Mesenchymal stem cell (in vitro differentiated cells and primary cell): ENCODE measurements around the gene ESR1.

Experiments
- DNase-seq: peaks from one replicate; pipeline ENCODE4 v3.0.0-alpha.2; 2013
- H2AFZ ChIP-seq: one replicate; pipeline ENCODE4 v1.6.1; 2013; ENCODE audit warnings: low read depth, mild to moderate bottlenecking, control low read depth, inconsistent platforms, low read length, moderate library complexity
- H2AK5ac ChIP-seq: 2 replicates; pipeline ENCODE4 v1.6.1; 2013; ENCODE audit warnings: low read length, moderate library complexity, mild to moderate bottlenecking, inconsistent platforms; ENCODE audit not compliant: severe bottlenecking
- H2BK120ac ChIP-seq: one replicate; pipeline ENCODE4 v1.6.1; 2013; ENCODE audit warnings: low read depth, mild to moderate bottlenecking, inconsistent platforms, low read length, moderate library complexity
- H2BK12ac ChIP-seq, 2 experiments: one replicate each; pipeline ENCODE4 v1.6.1; 2013; ENCODE audit warnings: inconsistent platforms in 2 of 2, low read length in 2 of 2, mild to moderate bottlenecking in 2 of 2, moderate library complexity in 2 of 2, control low read depth in 1 of 2
- H2BK15ac ChIP-seq: one replicate; pipeline ENCODE4 v1.6.1; 2013; ENCODE audit warnings: mild to moderate bottlenecking, low read depth, inconsistent platforms; ENCODE audit not compliant: poor library complexity, severe bottlenecking
- H2BK5ac ChIP-seq: 2 replicates; pipeline ENCODE4 v1.6.1; 2013; ENCODE audit warnings: low read depth, mild to moderate bottlenecking, low read length, control low read depth, inconsistent platforms; ENCODE audit not compliant: poor library complexity, severe bottlenecking
- H3K14ac ChIP-seq, 2 experiments: one replicate each; pipeline ENCODE4 v1.6.1; 2013; ENCODE audit warnings: inconsistent platforms in 2 of 2, low read length in 2 of 2, control low read depth in 1 of 2, mild to moderate bottlenecking in 1 of 2, moderate library complexity in 1 of 2
- H3K18ac ChIP-seq, 2 experiments: one replicate each; pipeline ENCODE4 v1.6.1; 2013; ENCODE audit warnings: inconsistent platforms in 2 of 2, low read length in 2 of 2, control low read depth in 1 of 2, low read depth in 1 of 2, mild to moderate bottlenecking in 1 of 2
- H3K23ac ChIP-seq, 2 experiments: one replicate each; pipeline ENCODE4 v1.6.1; 2013; ENCODE audit warnings: inconsistent platforms in 2 of 2, low read length in 2 of 2, mild to moderate bottlenecking in 2 of 2, moderate library complexity in 2 of 2, control low read depth in 1 of 2
- H3K27ac ChIP-seq: 2 replicates; pipeline ENCODE4 v1.5.1; 2013; ENCODE audit warnings: mild to moderate bottlenecking, moderate library complexity, low read length, control low read depth, inconsistent platforms; ENCODE audit not compliant: poor library complexity, severe bottlenecking
- H3K27me3 ChIP-seq, 2 experiments: 2 replicates each; pipeline versions ENCODE4 v1.6.1 to v1.7.0; 2013; ENCODE audit warnings: low read length in 2 of 2, mild to moderate bottlenecking in 2 of 2, moderate library complexity in 2 of 2, control low read depth in 1 of 2, inconsistent platforms in 1 of 2; ENCODE audit not compliant: control insufficient read depth in 1 of 2, insufficient read depth in 1 of 2
- H3K36me3 ChIP-seq, 2 experiments: 2 replicates each; pipeline versions ENCODE4 v1.6.1 to v1.7.0; 2013; ENCODE audit warnings: low read length in 2 of 2, control low read depth in 1 of 2, inconsistent platforms in 1 of 2, low read depth in 1 of 2, mild to moderate bottlenecking in 1 of 2; ENCODE audit not compliant: insufficient read depth in 2 of 2, control insufficient read depth in 1 of 2
- H3K4ac ChIP-seq, 2 experiments: one replicate each; pipeline ENCODE4 v1.6.1; 2013; ENCODE audit warnings: inconsistent platforms in 2 of 2, low read length in 2 of 2, mild to moderate bottlenecking in 2 of 2, moderate library complexity in 2 of 2, control low read depth in 1 of 2, low read depth in 1 of 2
- H3K4me1 ChIP-seq: 2 replicates; pipeline ENCODE4 v1.6.1; 2013; ENCODE audit warnings: low read depth, low read length, control low read depth; ENCODE audit not compliant: control insufficient read depth, insufficient read depth
- H3K4me2 ChIP-seq: 2 replicates; pipeline ENCODE4 v1.6.1; 2013; ENCODE audit warnings: low read length, mild to moderate bottlenecking, inconsistent platforms; ENCODE audit not compliant: poor library complexity, severe bottlenecking
- H3K4me3 ChIP-seq, 2 experiments: 2 replicates each; pipeline versions ENCODE4 v1.5.1 to v1.7.0; 2013; ENCODE audit warnings: low read length in 2 of 2, mild to moderate bottlenecking in 2 of 2, control low read depth in 1 of 2, low read depth in 1 of 2; ENCODE audit not compliant: insufficient read depth in 1 of 2
- H3K79me1 ChIP-seq: replicated peaks from 2 replicates; pipeline ENCODE4 v1.6.1; 2013; ENCODE audit warnings: mild to moderate bottlenecking, control low read depth, low read length, inconsistent platforms; ENCODE audit not compliant: poor library complexity, severe bottlenecking
- H3K9ac ChIP-seq: 2 replicates; pipeline ENCODE4 v1.7.0; 2013; ENCODE audit warnings: mild to moderate bottlenecking, low read length, moderate library complexity
- H3K9me3 ChIP-seq: 2 replicates; pipeline ENCODE4 v1.7.0; 2013; ENCODE audit warnings: mild to moderate bottlenecking, low read length; ENCODE audit not compliant: control insufficient read depth
- H4K8ac ChIP-seq: one replicate; pipeline ENCODE4 v1.6.1; 2013; ENCODE audit warnings: inconsistent platforms, mild to moderate bottlenecking, low read length, moderate library complexity
- H4K91ac ChIP-seq: one replicate; pipeline ENCODE4 v1.6.1; 2013; ENCODE audit warnings: mild to moderate bottlenecking, low read length, inconsistent platforms
- WGBS: methylation state at CpG from one replicate; pipeline ENCODE4 v1.1.7; 2013; ENCODE audit warnings: mixed read lengths; 5-methylcytosine and 5-hydroxymethylcytosine counted together

ESR1 gene

DNA sequence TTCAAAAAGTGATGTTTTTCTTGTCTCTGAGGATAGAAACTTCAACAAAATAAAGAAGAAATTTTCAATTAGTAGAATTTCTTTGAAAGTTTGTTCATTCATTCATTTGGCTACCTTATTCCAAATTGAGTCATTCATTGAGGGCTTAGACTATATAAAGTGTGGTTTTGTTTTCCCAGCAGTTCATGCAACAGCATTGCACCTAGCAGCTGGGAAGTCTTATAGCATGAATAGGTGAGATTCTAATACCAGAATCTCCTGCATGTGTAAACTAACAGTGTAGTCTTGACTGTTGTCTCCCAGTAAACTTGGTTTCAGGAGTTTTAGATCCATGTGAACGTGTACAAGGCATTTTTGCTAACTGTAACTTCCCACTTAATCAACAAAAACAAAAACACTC is 7.1 kb downstream of the ESR1 start:
- Histone ChIP-seq H2BK12ac (no peak overlapping the region), H2AFZ (no peak overlapping the region), H2AK5ac (no peak overlapping the region), H3K4me1 (no peaks in the 10 kb centered on the region), H3K18ac (no peak overlapping the region), H2BK15ac (no peak overlapping the region), H3K27me3 (peaks cover 4% of the 10 kb centered on the region in 2 experiments), H3K27ac (no peak overlapping the region), H4K91ac (no peak overlapping the region), H2BK5ac (no peak overlapping the region), H3K9ac (no peak overlapping the region), H3K4ac (no peak overlapping the region), H3K4me3 (no peak overlapping the region), H3K36me3 (no peaks in the 10 kb centered on the region), H3K4me2 (no peak overlapping the region), H3K23ac (no peak overlapping the region), H3K79me1 (no peaks in the 10 kb centered on the region), H2BK120ac (no peak overlapping the region), H3K9me3 (no peaks in the 10 kb centered on the region), H3K14ac (no peak overlapping the region), H4K8ac (no peak overlapping the region)
- WGBS, result 40% methylated on average over 1 of the region's 1 CpG
- DNase-seq, result no peak

DNA sequence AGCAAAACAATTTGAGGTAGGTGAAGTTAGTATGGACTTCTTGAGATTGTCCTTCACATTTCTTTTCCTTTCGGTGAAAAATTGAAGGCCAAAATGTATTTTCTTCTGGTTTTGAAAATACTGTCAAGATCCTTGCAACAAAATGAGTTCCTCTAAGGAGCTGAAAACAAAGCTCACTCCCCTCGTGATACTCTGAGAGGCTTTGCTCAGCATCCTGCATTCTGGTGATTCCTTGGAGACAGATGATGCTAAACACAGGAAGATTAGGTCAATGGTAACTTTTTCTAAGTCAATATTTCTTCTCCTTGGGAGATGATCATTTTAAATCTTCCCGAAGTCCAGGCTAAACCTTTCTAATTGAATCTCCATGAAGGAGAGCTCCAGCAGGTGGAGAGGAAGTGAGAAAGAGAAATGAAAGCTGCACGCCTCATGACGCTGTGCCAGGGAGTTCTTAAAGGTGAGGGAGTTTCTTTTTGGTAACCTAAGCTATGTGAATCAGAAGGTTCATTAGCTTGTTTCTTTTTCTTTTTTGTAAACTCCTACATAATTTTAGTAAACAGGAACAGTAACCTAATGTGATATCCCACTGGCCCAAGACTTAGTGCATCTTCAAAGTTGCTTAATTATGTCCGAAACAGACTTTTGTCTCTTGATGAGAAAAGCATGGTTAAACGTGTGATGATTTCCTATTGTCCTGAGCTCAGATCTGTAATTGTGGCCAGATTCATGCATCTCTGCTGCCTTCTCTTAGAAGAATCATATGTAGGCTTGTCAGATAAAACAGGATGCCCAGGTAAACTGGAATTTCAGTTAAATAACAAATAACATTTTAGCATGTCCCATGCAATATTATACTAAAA is 15.0 kb downstream of the ESR1 start:
- Histone ChIP-seq H3K27me3 (peaks cover 0 to 4% of the 10 kb centered on the region in 2 experiments), H3K27ac (no peak overlapping the region), H2BK12ac (no peak overlapping the region), H2AFZ (no peak overlapping the region), H3K79me1 (no peaks in the 10 kb centered on the region), H2AK5ac (no peak overlapping the region), H4K8ac (no peak overlapping the region), H2BK15ac (no peak overlapping the region), H3K36me3 (no peaks in the 10 kb centered on the region), H3K9me3 (no peaks in the 10 kb centered on the region), H4K91ac (no peak overlapping the region), H2BK5ac (no peak overlapping the region), H3K23ac (no peak overlapping the region), H3K4me3 (no peak overlapping the region), H2BK120ac (no peak overlapping the region), H3K4ac (no peak overlapping the region), H3K18ac (no peak overlapping the region), H3K14ac (no peak overlapping the region), H3K4me1 (no peaks in the 10 kb centered on the region), H3K4me2 (no peak overlapping the region), H3K9ac (no peak overlapping the region)
- WGBS, result 85% methylated on average over 7 of the region's 7 CpGs
- DNase-seq, result no peak

DNA sequence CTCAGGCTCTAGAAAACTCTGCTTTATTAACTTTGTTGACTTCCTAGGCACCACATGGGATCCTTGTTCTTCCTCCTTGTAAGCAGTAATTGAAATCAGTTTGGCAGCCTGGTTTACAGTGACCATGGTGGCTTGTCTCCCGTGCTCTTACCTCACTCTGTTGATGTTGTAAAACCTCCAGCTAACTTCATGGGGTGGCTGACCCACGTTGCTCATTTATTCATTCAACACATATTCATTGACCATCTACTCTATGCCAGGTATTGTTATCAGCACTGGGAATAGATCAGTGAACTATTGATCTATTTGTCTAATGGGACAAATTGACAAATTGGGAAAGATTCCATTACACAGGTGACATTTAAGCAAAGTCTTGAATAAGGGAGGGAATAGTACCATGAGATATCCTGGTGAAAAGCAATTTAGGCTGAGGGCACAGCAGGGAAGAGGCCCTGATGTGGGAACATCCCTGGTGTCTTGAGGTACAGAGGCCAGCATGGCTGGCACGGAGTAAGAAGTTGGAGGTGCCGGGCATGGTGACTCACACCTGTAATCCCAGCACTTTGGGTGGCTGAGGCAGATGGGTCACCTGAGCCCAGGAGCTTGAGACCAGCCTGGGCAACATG is 19.1 kb downstream of the ESR1 start:
- no peak overlapping the region for H3K4me2 ChIP-seq
- no peak overlapping the region for H4K8ac ChIP-seq
- no peaks in the 10 kb centered on the region for H3K27me3 ChIP-seq
- H3K36me3 ChIP-seq, result no peaks in the 10 kb centered on the region
- no peak overlapping the region for H3K14ac ChIP-seq
- H2AFZ ChIP-seq, result no peak overlapping the region
- no peaks in the 10 kb centered on the region for H3K79me1 ChIP-seq
- 81% methylated on average over 3 of the region's 4 CpGs for WGBS
- no peak overlapping the region for H3K4me3 ChIP-seq
- no peak overlapping the region for H4K91ac ChIP-seq
- no peaks in the 10 kb centered on the region for H3K9me3 ChIP-seq
- no peak overlapping the region for H3K18ac ChIP-seq
- H2BK120ac ChIP-seq, result no peak overlapping the region
- no peak overlapping the region for H2BK15ac ChIP-seq
- no peak overlapping the region for H2AK5ac ChIP-seq
- no peak overlapping the region for H3K9ac ChIP-seq
- no peak overlapping the region for H2BK5ac ChIP-seq
- no peak overlapping the region for H3K23ac ChIP-seq
- no peak overlapping the region for H2BK12ac ChIP-seq
- no peak overlapping the region for H3K4ac ChIP-seq
- H3K4me1 ChIP-seq, result no peaks in the 10 kb centered on the region
- DNase-seq, result no peak
- no peak overlapping the region for H3K27ac ChIP-seq

DNA sequence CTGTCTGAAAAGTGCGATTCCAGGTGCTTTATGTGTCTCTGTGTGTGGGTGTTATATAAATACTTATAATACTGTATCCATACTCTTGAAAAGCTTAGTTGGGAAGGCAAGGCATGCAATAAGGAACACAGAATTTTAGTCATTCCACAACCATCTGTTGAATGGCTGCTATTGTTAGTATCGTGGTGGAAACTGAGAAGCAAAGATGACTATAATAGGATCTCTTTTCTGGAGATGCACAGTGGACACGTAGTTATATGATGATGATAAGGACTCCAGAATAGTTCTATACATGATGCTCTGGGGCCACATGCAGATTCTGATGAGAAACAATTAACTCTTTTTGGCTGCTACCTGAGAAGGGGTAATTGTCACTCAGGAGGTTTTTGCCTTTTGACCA is 25.2 kb downstream of the ESR1 start:
- Histone ChIP-seq H2AK5ac (no peak overlapping the region), H3K14ac (no peak overlapping the region), H3K4me3 (no peak overlapping the region), H2BK15ac (no peak overlapping the region), H2BK5ac (no peak overlapping the region), H3K79me1 (no peaks in the 10 kb centered on the region), H2AFZ (no peak overlapping the region), H4K91ac (no peak overlapping the region), H2BK12ac (no peak overlapping the region), H3K9ac (no peak overlapping the region), H3K9me3 (no peaks in the 10 kb centered on the region), H3K4ac (no peak overlapping the region), H2BK120ac (no peak overlapping the region), H3K27ac (no peak overlapping the region), H3K4me1 (no peaks in the 10 kb centered on the region), H3K18ac (no peak overlapping the region), H4K8ac (no peak overlapping the region), H3K27me3 (no peaks in the 10 kb centered on the region), H3K4me2 (no peak overlapping the region), H3K23ac (no peak overlapping the region), H3K36me3 (no peaks in the 10 kb centered on the region)
- WGBS, result 58% methylated on average over 2 of the region's 3 CpGs
- no peak for DNase-seq
